A204.1 (cell line): ENCODE data around the gene GSK3B.
"Not testable (repeated sequence)": the region's sequence is repeated elsewhere in the genome, so short reads cannot be mapped to it uniquely, and the experiment has no call there.

Experiments
- FAIRE-seq: peaks from 2 replicates; lab custom pipeline; 2012; peaks lifted over from hg19 to GRCh38; lab: Jason Lieb, UNC

GSK3B gene

DNA sequence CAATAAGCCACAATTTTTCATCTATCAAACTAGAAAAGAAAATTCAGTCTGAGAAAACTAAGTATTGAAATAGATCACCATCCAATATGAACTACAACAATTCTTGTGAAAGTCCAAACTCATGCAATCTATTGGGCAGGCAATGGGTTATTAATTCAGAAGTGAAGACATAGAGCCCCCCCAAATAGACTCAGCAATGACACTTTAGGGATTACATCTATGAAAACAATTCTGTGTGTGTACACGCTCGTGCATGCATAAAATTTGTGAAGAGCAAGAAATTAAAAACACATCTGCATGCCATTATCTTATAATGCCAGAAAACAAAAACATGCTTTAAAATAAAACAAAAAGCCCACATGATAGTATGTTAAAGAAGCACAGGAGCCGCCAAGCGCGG is 161.0 kb downstream of the GSK3B start:
- FAIRE-seq: no peak

DNA sequence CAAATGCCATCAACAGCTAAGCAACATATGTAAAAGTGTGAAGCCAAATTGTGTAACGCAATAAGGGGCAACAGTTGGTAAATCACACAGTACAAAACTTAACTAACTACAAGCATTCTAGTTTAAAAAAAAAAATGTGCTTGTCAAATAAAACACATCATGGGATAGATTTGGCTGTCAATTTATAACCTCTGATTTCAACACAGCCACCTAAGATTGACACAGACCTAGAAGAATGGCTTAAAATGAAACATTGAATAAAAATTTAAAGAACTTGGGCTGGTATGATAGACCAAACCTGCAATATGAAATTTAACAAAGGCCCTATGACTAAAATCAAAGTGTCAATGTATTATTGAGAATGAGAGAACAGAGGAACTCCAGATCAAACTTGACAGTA is 164.0 kb downstream of the GSK3B start:
- no peak for FAIRE-seq

DNA sequence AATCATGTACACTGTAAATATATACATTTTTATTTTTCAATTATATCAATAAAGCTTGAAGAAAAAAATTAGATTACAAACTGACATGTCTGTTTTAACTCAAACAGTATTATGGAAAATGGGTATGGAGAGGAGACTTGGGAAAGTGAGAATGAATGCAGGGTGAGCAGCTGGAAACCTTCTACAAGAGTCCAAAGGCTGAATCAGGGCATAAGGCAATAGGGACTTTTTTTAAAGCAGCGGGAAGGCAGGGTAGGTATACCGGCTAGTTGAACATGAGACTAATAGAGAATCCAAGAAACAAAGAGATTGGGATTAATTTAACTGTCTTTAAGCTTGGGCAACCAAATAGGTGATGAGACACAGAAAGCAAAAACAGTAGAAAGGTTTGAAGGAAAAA is 167.1 kb downstream of the GSK3B start:
- no peak for FAIRE-seq

DNA sequence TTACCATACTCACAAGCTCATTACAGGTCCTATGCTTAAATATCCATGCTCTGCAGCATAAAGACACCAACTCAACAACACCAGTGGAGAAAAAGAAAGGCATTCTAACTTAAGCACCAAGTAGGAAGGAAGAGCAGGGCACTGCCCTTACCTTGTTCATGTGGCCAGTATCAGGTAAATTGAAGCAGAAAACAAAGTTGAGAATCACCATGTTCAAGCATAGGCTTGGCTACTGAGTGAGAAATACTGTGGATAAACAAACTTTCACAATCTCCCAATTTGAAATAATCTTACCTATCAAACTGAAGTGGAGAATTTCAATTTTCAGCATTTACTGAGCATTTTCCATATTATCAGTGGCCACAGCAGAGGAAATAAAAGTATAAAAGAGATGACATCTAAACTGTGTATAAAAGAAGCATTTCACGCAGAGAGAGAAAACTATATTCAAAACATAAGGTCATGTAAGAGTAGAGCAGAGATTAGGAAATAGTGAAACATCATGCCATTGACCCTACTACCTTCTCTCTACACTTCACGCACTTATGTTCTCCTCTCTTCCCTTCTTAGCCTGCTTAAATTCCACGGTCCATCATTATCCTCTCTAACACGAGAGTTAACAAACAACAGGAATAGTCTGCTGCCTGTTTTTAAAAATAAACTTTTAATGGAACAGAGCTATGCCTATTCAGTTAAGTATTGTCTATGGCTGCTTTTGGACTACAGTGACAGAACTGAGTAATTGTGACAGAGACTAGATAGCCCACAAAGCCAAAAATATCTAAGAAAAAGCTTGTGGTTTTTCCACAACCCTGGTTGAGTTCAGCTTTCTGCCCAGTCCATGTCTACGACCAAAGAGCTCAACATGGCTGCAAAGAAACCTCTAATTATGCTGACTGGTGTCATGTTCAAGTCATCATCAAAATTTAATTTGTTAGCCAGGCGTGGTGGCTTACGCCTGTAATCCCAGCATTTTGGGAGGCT is 169.8 kb downstream of the GSK3B start:
- FAIRE-seq: no peak

DNA sequence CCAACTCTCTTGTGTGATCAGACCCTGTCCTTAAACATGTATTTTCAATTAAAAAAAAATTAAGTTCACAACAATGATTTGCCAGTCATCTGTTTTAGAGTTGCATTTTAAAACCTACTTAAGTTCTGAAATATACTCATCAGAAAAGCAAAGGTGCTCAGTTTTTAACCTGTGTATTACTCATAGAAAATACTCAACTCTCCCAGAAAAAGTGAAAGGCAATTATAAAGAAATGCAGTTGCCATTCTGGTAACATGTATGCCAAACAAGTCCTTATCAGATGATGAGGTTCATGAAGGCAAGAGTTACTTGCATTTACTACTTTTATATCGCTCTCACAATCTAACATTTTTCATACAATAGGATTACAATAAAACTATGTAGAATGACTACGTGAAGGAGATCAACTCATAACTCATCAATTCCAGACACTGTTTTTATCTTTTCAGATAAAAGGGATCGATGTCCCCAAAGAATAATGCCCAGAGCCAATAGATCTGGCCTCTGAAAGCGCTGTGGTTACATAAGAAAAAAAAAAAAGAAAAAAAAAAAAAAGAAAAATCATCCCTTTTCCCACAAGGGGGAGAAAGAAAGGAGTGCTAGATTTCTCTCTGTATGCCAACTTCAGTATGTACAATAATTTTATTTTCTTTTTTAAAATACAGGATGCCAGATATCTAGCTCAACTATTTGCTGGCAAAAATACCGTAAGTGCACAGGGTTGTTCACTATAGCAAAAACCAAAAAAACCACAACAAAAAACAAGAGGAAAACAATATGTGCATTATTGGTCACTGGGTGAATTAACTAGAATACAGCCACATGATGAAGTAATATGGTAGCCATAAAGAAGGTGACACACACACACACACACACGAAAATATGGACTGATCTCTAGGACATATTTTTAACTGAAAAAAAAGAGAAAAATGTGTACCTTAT is 175.0 kb downstream of the GSK3B start:
- no peak for FAIRE-seq

DNA sequence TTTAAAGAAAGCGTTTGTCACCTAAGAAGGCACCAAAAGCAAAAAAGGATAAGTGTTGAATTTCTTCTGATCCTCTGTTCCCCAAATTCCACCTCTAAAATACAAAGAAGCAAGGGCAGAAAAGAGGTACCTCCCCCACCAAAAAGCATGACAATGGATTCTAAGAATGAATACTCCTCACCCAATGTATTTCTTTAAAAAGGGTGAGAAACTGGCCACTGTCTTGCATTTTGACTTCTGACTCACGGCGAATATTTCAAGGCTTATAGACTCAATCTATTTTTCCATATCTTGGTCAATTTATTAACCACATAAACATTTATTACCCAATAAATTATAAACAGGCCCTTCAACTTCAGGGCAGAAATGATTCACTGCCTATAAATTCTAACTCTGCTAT is 181.2 kb downstream of the GSK3B start:
- FAIRE-seq: no peak

DNA sequence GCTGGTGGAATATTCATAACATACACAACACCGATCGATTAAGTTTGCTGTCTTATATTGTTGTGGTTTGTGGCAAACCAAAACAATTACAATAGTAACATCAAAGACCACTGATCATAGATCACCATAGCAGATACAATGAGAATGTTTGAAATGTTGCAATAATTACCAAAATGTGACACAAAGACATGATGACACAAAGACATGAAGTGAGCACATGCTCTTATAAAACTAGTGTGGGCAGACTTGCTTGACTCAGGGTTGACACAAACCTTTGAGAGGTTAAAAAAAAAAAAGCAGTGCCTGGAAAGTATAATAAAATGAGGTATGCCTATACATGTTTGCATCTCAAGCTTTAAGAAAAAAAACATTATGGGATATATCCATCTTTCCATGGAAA is 182.0 kb downstream of the GSK3B start:
- no peak for FAIRE-seq

DNA sequence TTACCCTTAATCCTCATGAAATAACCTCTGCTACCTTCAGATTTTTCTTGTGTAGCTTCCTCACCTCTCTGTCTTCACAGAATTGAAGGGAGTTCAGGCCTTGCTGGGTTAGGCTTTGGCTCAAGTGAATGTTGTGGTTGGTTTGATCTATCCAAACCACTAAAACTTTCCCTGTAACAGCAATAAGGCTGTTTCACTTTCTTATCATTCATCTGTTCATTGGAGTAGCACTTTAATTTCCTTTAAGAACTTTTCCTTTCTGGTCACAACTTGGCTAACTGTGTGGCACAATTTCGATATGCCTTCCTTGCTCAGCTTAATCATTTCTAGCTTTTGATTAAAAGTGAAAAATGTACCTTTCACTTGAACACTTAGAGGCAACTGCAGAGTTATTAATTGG is 182.5 kb downstream of the GSK3B start:
- no peak for FAIRE-seq

DNA sequence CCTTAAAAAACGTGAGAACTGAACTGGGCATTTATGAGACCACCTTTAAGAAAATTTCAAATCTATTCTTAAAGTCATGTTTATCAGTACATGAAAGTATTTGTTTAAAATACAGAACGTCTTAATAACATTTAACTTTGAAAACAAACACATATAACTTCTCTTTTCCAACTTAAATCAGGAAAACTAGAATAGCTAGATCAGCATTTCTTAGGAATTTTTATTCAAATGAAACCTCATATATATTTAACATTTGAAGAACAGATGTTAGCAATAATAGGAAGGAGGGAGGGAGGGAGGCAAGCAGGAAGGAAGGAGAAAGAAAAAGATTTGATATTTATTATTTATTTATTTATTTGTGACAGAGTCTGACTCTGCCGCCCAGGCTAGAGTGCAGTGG is 192.2 kb downstream of the GSK3B start:
- FAIRE-seq: no peak

DNA sequence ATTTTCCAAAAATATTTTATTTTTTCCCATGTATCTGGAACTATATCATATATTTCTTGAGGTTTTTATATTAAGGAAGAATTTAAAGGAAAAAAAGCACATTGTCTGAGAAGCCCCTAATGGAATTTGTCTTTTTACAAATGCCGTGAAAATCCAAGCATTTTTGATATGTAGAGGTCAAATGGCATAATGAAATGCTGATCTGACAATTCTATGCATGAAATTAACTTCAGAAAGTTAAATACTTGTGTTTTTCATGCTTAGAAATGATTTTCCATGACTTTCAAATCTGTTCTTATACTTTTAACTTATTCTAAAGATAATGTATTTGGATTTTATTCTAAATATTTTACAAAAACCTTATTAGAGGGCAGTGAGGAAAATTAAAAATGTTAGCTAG is 193.1 kb downstream of the GSK3B start:
- FAIRE-seq: no peak

DNA sequence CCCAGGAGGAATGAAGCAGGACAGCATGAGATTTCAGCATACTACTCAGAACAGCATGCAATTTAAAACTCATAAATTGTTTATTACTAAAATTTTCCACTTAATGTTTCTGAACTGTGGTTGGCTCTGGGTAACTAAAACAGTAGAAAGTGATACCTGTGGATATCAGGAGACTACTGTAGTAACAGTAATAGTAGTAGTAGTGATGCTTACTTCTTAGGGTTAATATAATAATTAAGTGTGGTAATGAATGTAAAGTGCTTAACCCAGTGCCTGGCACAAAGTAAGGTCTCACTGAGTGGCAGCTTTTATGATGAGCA is 195.1 kb downstream of the GSK3B start:
- no peak for FAIRE-seq

DNA sequence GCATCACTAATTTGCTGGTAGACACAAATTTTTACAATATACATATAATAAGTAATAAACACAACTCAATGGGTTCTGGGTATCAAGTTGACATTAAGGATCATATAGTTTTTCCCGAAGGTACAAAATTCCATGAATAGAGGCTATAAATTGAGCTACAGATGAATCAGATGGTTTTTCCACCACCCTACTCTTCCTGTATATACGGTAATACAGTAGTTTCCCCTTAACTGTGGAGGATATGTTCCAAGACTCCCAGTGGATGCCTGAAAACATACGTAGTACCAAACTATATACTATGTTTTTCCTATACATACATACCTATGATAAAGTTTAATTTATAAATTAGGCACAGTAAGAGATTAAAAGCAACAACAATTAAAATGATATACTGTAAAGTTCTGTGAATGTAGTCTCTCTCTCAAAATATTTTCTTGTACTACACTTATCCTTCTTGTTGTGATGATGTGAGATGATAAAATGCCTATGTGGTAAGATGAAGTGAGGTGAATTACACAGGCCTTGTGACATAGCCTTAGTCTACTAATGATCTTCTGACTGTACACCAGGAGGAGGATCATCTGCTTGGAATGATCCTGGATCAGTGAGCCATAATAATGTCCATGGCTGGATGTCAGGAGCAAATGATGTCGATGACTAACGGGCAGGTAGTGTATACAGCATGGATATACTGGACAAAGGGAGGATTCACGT is 195.6 kb downstream of the GSK3B start:
- FAIRE-seq: peak; percentile 19

DNA sequence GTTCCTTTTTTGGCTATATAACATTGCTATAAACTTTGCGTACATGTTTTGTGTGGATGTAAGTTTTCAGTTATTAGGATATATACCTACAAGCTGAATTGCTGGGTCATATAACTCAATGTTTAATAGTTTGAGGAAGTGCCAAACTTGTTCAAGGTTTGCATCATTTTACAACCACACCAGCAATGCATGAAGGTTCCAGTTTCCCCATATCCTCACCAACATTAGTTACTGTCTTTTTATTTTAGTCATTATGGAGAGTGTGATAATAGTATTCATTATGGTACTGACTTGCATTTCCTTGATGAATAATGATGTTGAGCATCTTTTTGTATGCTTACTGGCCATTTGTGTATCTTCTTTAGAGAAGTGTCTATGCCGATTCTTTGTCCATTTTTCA is 200.1 kb downstream of the GSK3B start:
- FAIRE-seq: no peak

DNA sequence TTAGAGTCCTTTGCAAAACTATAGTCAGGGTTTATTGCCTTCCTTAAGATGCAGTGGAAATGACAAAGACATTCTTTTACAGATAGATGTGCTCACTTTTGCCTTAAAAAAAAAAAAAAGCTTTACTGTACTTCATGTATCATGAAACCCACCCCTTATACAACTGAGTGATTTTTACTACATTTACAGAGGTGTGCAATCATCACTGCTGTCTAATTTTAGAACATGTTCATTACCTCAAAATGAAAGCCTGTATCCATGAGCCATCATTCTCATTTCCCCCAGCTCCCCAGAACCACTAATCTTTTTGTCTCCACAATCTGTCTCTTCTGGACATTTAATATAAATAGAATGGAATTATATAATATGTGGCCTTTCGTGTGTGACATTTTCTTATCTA is 200.5 kb downstream of the GSK3B start:
- FAIRE-seq: no peak

DNA sequence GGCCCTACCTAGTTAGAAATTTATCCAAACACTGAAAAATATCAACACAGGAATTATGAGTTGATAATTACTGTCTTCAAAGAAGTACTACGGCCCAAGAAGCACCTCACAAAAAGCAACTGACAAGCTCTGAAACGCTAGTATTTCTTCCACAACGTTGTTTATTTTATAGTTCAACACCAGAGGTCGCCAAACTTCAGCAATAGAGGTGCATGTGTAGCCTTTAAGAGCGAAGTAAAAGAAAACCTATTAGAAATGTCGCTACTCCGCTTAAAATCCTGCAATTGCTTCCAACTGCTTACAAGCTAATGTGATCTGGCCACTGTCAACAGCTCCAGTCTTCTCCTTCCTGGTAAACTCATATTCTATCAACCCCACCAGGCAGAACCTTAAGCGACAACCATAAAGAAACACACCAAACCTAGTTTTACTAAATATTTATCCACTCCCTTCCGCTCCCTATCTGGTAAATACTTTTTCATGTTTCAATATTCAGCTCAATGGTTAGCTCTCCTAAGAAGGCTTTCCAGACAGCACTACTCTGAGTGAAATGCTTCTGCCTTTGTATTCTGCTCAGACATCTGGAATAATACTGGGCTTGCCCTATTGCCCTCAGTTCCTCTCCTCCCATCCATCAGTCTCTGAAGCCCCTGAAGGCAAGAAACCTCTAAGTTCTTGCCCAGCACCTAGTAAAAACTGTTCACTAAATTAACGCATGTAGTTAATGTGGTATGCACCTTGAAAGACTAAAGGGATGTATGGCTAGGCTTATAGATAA is 202.1 kb downstream of the GSK3B start:
- peak; percentile 53 for FAIRE-seq

DNA sequence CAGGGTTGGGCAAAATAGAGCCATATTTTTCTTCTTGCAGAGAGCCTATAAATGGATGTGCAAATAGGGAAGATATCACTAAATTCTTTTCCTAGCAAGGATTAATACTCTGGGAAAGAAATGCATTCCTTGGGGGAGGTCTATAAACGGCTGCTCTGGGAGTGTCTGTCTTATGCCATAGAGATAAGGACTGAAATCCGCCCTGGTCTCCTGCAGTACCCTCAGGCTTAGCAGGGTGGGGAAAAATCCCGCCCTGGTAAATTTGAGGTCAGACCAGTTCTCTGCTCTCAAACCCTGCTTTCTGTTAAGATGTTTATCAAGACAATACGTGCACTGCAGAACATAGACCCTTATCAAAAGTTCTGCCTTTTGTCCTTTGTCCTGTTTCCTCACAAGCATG is 205.6 kb downstream of the GSK3B start:
- FAIRE-seq: not testable (repeated sequence)

DNA sequence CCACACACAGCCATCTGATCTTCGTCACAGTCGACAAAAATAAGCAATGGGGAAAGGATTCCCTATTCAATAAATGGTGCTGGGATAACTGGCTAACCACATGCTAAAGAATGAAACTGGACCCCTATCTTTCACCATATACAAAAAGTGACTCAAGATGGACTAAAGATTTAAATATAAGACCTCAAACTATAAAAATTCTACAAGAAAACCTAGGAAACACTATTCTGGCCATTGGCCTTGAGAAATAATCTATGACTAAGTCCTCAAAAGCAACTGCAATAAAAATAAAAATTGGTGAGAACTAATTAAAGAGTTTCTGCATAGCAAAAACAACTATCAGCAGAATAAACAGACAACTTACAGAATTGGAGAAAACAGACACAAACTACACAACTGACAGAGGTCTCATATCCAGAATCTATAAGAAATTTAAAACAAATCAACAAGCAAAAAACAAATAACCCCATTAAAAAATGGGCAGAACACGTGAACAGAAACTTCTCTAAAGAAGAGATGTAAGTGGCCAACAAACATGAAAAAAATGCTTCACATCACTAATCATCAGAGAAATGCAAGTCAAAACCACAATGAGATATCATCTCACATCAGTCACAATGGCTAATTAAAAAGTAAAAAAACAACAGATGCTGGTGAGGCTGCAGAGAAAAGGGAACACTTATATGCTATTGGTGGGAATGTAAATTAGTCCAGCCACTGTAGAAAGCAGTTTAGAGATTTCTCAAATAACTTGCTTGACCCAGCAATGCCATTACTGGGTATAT is 208.3 kb downstream of the GSK3B start:
- no peak for FAIRE-seq

DNA sequence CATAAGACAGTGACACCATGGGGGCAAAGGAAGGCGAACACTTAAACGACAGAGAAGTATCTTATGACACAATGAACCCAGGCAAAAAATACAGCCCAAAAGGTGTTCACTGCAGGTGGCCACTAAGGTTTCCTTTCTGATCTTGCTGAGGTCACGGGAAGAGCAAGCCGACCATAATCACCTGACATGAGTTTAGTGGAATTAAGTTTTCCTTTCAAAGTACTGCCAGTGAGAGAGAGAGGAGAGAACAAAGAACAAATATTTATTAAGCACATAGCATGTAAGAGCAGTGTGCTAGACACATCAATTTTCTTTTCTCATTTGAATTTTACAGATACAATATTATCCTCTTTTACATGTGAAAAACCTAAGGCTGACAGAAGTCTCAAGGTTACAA is 210.1 kb downstream of the GSK3B start:
- no peak for FAIRE-seq

DNA sequence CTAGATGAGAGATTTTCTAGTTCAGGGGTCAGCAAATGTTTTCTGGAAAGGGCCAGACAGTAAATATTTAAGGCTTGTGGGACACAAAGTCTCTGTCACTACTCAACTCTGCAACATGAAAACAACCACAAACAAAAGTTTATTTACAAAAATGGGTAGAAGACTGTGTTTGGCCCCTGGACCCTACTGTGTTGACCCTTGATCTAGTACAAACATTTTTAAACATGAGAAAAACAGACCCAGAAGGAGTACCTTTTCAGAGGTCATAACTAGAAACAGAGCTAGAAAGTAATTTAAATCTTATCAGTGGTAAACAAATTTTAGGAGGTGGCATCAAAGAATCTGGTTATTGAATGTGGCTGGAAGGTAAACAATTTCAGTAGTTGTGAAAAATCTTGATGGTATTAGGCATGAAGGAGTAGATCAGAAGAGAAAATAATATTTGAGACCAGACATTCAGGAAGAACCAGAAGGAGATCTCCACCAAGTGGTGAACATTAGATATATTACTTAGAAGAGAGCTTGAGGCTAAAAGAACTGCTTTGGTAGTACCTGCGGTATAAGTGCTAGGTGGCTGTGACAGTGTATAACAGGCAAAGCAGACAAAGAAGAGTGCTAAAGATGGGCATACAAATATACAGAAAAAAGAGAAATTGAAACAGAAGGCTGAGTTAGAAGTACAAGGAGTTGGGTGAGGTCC is 210.6 kb downstream of the GSK3B start:
- no peak for FAIRE-seq

DNA sequence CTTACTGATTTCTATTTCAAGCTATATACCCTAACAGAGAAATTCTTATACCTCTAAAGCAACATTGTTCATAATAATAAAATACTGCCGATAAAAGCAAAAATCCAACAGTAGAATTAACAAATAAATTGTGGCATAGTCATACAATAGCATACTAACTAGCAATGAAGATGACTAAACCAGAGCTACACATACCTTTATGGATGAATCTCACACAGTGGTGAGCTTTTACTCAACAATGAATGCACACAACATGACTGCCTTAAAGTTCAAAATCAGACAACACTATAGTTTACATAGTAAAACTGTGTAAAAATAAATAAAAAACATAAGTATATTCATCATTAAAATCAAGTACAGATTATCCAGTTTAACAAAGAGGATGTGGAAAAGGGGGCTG is 213.3 kb downstream of the GSK3B start:
- FAIRE-seq: no peak
